HG03196 (cell line): Measurements from ENCODE around the gene FTO.

Experiments used
- ATAC-seq: cut with Tn5 transposase; IDR thresholded peaks from one replicate; pipeline ENCODE4 v1.9.1; 2021; ENCODE audit not compliant: unreplicated experiment

The FTO gene

GRCh38 chr16:53955221-53955875 lies 251.4 kb downstream of the FTO start:
- no peak for ATAC-seq

GRCh38 chr16:53958341-53958880 lies 254.5 kb downstream of the FTO start:
- ATAC-seq = no peak

GRCh38 chr16:53960050-53960812 lies 256.3 kb downstream of the FTO start:
- ATAC-seq = no peak

GRCh38 chr16:53960954-53961616 lies 257.1 kb downstream of the FTO start:
- ATAC-seq = no peak

- no peak for ATAC-seq
Measured at GRCh38 chr16:53962041-53962440, 258.1 kb downstream of the FTO start.

- ATAC-seq = no peak
Measured at GRCh38 chr16:53964145-53964790, 260.3 kb downstream of the FTO start.

- ATAC-seq = no peak
Measured at GRCh38 chr16:53966821-53967571, 263.0 kb downstream of the FTO start.

- no peak for ATAC-seq
Measured at GRCh38 chr16:53967572-53967971, 263.6 kb downstream of the FTO start.

GRCh38 chr16:53968454-53968853 lies 264.5 kb downstream of the FTO start:
- no peak for ATAC-seq

GRCh38 chr16:53968896-53969295 lies 264.9 kb downstream of the FTO start:
- no peak for ATAC-seq

GRCh38 chr16:53971616-53972015 lies 267.7 kb downstream of the FTO start:
- no peak for ATAC-seq

- no peak for ATAC-seq
Measured at GRCh38 chr16:53973021-53973420, 269.1 kb downstream of the FTO start.

- no peak for ATAC-seq
Measured at GRCh38 chr16:53974484-53975080, 270.6 kb downstream of the FTO start.

GRCh38 chr16:53980675-53981074 lies 276.7 kb downstream of the FTO start:
- no peak for ATAC-seq

- ATAC-seq = no peak
Measured at GRCh38 chr16:53982631-53983042, 278.7 kb downstream of the FTO start.

- no peak for ATAC-seq
Measured at GRCh38 chr16:53984936-53985335, 281.0 kb downstream of the FTO start.

GRCh38 chr16:53985861-53986260 lies 281.9 kb downstream of the FTO start:
- ATAC-seq = no peak

- ATAC-seq = no peak
Measured at GRCh38 chr16:53986793-53987192, 282.8 kb downstream of the FTO start.

GRCh38 chr16:53988136-53988535 lies 284.2 kb downstream of the FTO start:
- no peak for ATAC-seq

GRCh38 chr16:53989597-53989996 lies 285.6 kb downstream of the FTO start:
- ATAC-seq = no peak
